ENCODE data around the gene BRD4. TPM values are rescaled to one million over a fixed set of nuclear protein-coding genes. Genes with fewer than 3 reads are reported as not detected.

The BRD4 gene
- total RNA-seq, 1 experiment from 2014 or later, result 144 TPM

DNA sequence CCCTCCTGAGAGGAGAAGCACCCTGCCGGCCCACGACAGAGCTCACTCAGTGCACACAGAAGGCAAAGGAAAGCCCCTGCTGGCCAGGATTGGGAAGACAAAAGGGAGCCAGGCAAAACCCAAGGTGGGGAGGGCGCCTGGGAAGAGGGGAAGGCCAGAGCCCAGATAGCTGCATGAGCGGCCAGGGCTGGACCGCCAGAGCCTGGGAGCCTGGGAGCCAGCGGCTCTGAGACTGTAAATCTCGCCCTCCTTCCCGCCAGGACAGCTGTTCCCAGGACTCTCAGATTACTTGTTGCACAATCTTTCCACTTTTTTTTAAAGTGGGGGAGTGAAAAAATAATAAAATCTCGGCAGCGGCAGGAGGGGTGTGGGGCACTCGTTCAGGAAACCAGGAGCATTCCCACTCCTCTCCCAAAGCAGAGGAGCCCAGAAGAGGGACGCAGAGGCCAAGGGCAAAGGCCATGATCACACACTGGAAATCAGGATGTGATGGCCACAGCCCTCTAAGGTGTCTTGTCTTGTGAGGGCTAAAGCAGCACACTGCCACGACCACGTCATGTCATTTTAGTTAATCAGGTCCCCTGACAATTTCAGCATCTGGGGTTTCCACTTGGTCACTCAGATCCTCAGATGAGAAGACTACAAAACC is 80.5 kb downstream of the BRD4 start:
- no peak overlapping the region for H2BK12ac ChIP-seq (ENCODE audit: insufficient read length, low read depth, low read length)
- no peak overlapping the region for H4K5ac ChIP-seq (ENCODE audit: insufficient read length, low read depth, low read length)
- H3K23ac ChIP-seq (ENCODE audit: insufficient read length, low read depth, low read length), result no peak overlapping the region
- TF ChIP-seq, protein P1, sequence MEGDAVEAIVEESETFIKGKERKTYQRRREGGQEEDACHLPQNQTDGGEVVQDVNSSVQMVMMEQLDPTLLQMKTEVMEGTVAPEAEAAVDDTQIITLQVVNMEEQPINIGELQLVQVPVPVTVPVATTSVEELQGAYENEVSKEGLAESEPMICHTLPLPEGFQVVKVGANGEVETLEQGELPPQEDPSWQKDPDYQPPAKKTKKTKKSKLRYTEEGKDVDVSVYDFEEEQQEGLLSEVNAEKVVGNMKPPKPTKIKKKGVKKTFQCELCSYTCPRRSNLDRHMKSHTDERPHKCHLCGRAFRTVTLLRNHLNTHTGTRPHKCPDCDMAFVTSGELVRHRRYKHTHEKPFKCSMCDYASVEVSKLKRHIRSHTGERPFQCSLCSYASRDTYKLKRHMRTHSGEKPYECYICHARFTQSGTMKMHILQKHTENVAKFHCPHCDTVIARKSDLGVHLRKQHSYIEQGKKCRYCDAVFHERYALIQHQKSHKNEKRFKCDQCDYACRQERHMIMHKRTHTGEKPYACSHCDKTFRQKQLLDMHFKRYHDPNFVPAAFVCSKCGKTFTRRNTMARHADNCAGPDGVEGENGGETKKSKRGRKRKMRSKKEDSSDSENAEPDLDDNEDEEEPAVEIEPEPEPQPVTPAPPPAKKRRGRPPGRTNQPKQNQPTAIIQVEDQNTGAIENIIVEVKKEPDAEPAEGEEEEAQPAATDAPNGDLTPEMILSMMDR (conservative IDR thresholded peaks at IDR 0.05), result peak; percentile 69
- peak; percentile 84 for DNase-seq
- H3K27ac ChIP-seq (ENCODE audit: insufficient read length, low read depth, low read length), result no peak overlapping the region
- no peaks in the 10 kb centered on the region for H3K23me2 ChIP-seq (ENCODE audit: insufficient read length, low read depth, low read length, poor library complexity, severe bottlenecking)
- Mint-ChIP-seq H3K27me3 (ENCODE audit: low read depth) (no peaks in the 10 kb centered on the region), H3K36me3 (ENCODE audit: insufficient read depth in 1 of 3, low read depth in 3 of 3) (peaks cover 38 to 73% (median 69%) of the 10 kb centered on the region in 3 experiments; a peak in 6 of 7 replicates), H3K4me1 (peaks cover 14 to 27% of the 10 kb centered on the region in 2 experiments), H3K9me3 (no peaks in the 10 kb centered on the region), H3K27ac (peak overlapping the region in 2 of 3 experiments; percentile 93 to 95; a peak in 5 of 7 replicates), H3K4me3 (peak overlapping the region in 1 of 2 experiments; percentile 55; a peak in 2 of 5 replicates)
- H3K56ac ChIP-seq (ENCODE audit: insufficient read length, low read depth, low read length), result no peak overlapping the region
- H3K14ac ChIP-seq (ENCODE audit: insufficient read depth, low read length), result no peak overlapping the region
- H3K27me3 ChIP-seq (ENCODE audit: insufficient read depth, low read length), result no peaks in the 10 kb centered on the region
- peaks cover 2% of the 10 kb centered on the region for H4K20me1 ChIP-seq (ENCODE audit: control insufficient read depth, insufficient read depth, insufficient read length)
- H3K4ac ChIP-seq (ENCODE audit: low read depth, low read length), result no peak overlapping the region
- H2BK15ac ChIP-seq (ENCODE audit: low read depth, low read length), result no peak overlapping the region
- no peak overlapping the region for H3K18ac ChIP-seq (ENCODE audit: insufficient read length, low read depth, low read length)
- no peak overlapping the region for H3K9ac ChIP-seq (ENCODE audit: extremely low read depth, insufficient read length, low read length)
- H4K91ac ChIP-seq (ENCODE audit: insufficient read length, low read depth, low read length), result no peak overlapping the region
- no peak overlapping the region for H3T11ph ChIP-seq (ENCODE audit: low read length)
- no peak overlapping the region for H4K8ac ChIP-seq (replicated peaks; ENCODE audit: insufficient read length, low read depth, low read length)
- H3K79me1 ChIP-seq (ENCODE audit: insufficient read depth, low read depth, low read length, poor library complexity, severe bottlenecking), result no peaks in the 10 kb centered on the region
- no peak overlapping the region for H2BK20ac ChIP-seq (ENCODE audit: low read depth, low read length, poor library complexity, severe bottlenecking)
- H3K79me2 ChIP-seq (ENCODE audit: insufficient read depth, low read length), result no peaks in the 10 kb centered on the region
- no peak overlapping the region for H2AK5ac ChIP-seq (ENCODE audit: insufficient read length, low read length)
- H2BK120ac ChIP-seq (ENCODE audit: low read depth, low read length, poor library complexity, severe bottlenecking), result no peak overlapping the region
- H3K9me3 ChIP-seq (ENCODE audit: control insufficient read depth, low read depth, low read length), result no peaks in the 10 kb centered on the region
- H2AFZ ChIP-seq (ENCODE audit: low read length), result no peak overlapping the region
- H2BK5ac ChIP-seq (ENCODE audit: insufficient read length, low read length), result no peak overlapping the region
- H3K4me1 ChIP-seq (ENCODE audit: insufficient read depth, low read length), result no peaks in the 10 kb centered on the region
- H3K4me2 ChIP-seq (ENCODE audit: insufficient read depth, insufficient read length, low read length), result no peak overlapping the region
- no CpG with 5 or more reads among the region's 14 CpGs for WGBS (ENCODE audit: extremely low coverage, insufficient read length, low lambda C conversion rate)
